IMR-90 (cell line): ENCODE measurements around the gene SPNS2. TPM values are rescaled to one million over a fixed set of nuclear protein-coding genes. Genes with fewer than 3 reads are reported as not detected.

Experiments used
- ATAC-seq: fragments of 200-7000 bp; cut with Tn5 transposase; 2 replicates; pipeline ENCODE4 v1.9.1; 2020; ENCODE audit warnings: low read depth, mild to moderate bottlenecking, moderate library complexity
- BruUV-seq: library from RNA; stranded (reverse); fragments of 400-500 nt; replicated peaks from 2 replicates; lab custom pipeline; 2021; lab: Mats Ljungman, UMichigan
- CTCF ChIA-PET: fragments of 300-600 bp; formaldehyde crosslinking; extraction: SDS; loops from one replicate; lab custom pipeline; 2021; ENCODE audit warnings: antibody characterized with exemption; lab: Yijun Ruan, JAX
- POLR2A ChIA-PET: fragments of 300-600 bp; sonication (Branson Sonifier 250); formaldehyde crosslinking; loops from one replicate; lab custom pipeline; 2022; ENCODE audit warnings: antibody characterized with exemption; ENCODE audit not compliant: unreplicated experiment; lab: Charles Lee
- DNase-seq: peaks from one replicate; pipeline ENCODE4 v3.0.0; 2013
- H2AFZ ChIP-seq: replicated peaks from 2 replicates; pipeline ENCODE3; 2013; ENCODE audit warnings: low read length, mild to moderate bottlenecking; ENCODE audit not compliant: poor library complexity
- H2AK5ac ChIP-seq: 2 replicates; pipeline ENCODE4 v1.6.1; 2013; ENCODE audit warnings: low read depth, low read length, inconsistent platforms
- H2AK9ac ChIP-seq: replicated peaks from 2 replicates; pipeline ENCODE3; 2013; ENCODE audit warnings: mild to moderate bottlenecking, low read depth, low read length, moderate library complexity; ENCODE audit not compliant: poor library complexity
- H2BK120ac ChIP-seq: 2 replicates; pipeline ENCODE4 v1.6.1; 2013; ENCODE audit warnings: low read depth, low read length, inconsistent platforms
- H2BK15ac ChIP-seq: 3 replicates; pipeline ENCODE4 v1.6.1; 2013; ENCODE audit warnings: low read depth, low read length, inconsistent platforms
- H2BK20ac ChIP-seq: 2 replicates; pipeline ENCODE4 v1.6.1; 2013; ENCODE audit warnings: low read depth, mild to moderate bottlenecking, inconsistent platforms, low read length, moderate library complexity
- H2BK5ac ChIP-seq: 2 replicates; pipeline ENCODE4 v1.6.1; 2013; ENCODE audit warnings: mild to moderate bottlenecking, low read depth, low read length, inconsistent platforms; ENCODE audit not compliant: poor library complexity, severe bottlenecking
- H3K14ac ChIP-seq: replicated peaks from 2 replicates; pipeline ENCODE4 v1.6.1; 2013; ENCODE audit warnings: low read depth, low read length, inconsistent platforms
- H3K18ac ChIP-seq: 2 replicates; pipeline ENCODE4 v1.6.1; 2013; ENCODE audit warnings: low read depth, low read length, control low read depth
- H3K23ac ChIP-seq: 2 replicates; pipeline ENCODE4 v1.6.1; 2013; ENCODE audit warnings: low read depth, low read length, inconsistent platforms
- H3K27ac ChIP-seq: 2 replicates; pipeline ENCODE4 v1.5.1; 2013; ENCODE audit warnings: mild to moderate bottlenecking, control low read depth, low read length; ENCODE audit not compliant: insufficient read depth
- H3K27me3 ChIP-seq: 2 replicates; pipeline ENCODE4 v1.6.1; 2013; ENCODE audit warnings: low read length; ENCODE audit not compliant: control insufficient read depth, insufficient read depth
- H3K36me3 ChIP-seq: 2 replicates; pipeline ENCODE4 v1.6.1; 2013; ENCODE audit warnings: low read length, mixed read lengths; ENCODE audit not compliant: control insufficient read depth, insufficient read depth
- H3K4ac ChIP-seq: 2 replicates; pipeline ENCODE4 v1.6.1; 2013; ENCODE audit warnings: low read depth, low read length, inconsistent platforms
- H3K4me1 ChIP-seq: 2 replicates; pipeline ENCODE4 v1.6.1; 2013; ENCODE audit warnings: low read length, mixed read lengths; ENCODE audit not compliant: control insufficient read depth, insufficient read depth
- H3K4me2 ChIP-seq: 2 replicates; pipeline ENCODE4 v1.6.1; 2013; ENCODE audit warnings: low read depth, mild to moderate bottlenecking, control low read depth, low read length, moderate library complexity
- H3K4me3 ChIP-seq: 2 replicates; pipeline ENCODE4 v1.5.1; 2013; ENCODE audit warnings: low read depth, mild to moderate bottlenecking, control low read depth, low read length, moderate library complexity; ENCODE audit not compliant: insufficient read depth
- H3K56ac ChIP-seq: 2 replicates; pipeline ENCODE4 v1.6.1; 2013; ENCODE audit warnings: low read length, inconsistent platforms; ENCODE audit not compliant: insufficient read depth; ENCODE audit errors: extremely low read depth
- H3K79me1 ChIP-seq, 2 experiments: 2 replicates each; pipeline ENCODE4 v1.6.1; 2013; ENCODE audit warnings: low read length in 2 of 2, inconsistent platforms in 1 of 2, low read depth in 1 of 2
- H3K9ac ChIP-seq: 2 replicates; pipeline ENCODE4 v1.6.1; 2013; ENCODE audit warnings: low read depth, low read length, control low read depth
- H3K9me1 ChIP-seq: 2 replicates; pipeline ENCODE4 v1.6.1; 2013; ENCODE audit warnings: low read length, inconsistent platforms; ENCODE audit not compliant: insufficient read depth
- H3K9me3 ChIP-seq: 2 replicates; pipeline ENCODE4 v1.6.1; 2013; ENCODE audit warnings: low read length; ENCODE audit not compliant: control insufficient read depth, insufficient read depth
- H4K20me1 ChIP-seq: 2 replicates; pipeline ENCODE4 v1.6.1; 2013; ENCODE audit warnings: low read length, inconsistent platforms; ENCODE audit not compliant: insufficient read depth
- H4K5ac ChIP-seq: 2 replicates; pipeline ENCODE4 v1.6.1; 2013; ENCODE audit warnings: mild to moderate bottlenecking, low read depth, low read length, control low read depth
- H4K8ac ChIP-seq, 2 experiments: 2 replicates each; pipeline ENCODE4 v1.6.1; 2013; ENCODE audit warnings: low read depth in 2 of 2, low read length in 2 of 2, control low read depth in 1 of 2, inconsistent platforms in 1 of 2
- H4K91ac ChIP-seq: 2 replicates; pipeline ENCODE4 v1.6.1; 2013; ENCODE audit warnings: low read depth, low read length, inconsistent platforms; ENCODE audit not compliant: insufficient read depth
- BHLHE40 ChIP-seq: fragments of 150-350 bp; IDR thresholded peaks from 2 replicates; pipeline ENCODE4 v1.6.1; 2016; ENCODE audit warnings: mild to moderate bottlenecking, low read depth, low read length
- CEBPB ChIP-seq: IDR thresholded peaks from 2 replicates; pipeline ENCODE4 v1.6.1; 2012; ENCODE audit warnings: low read depth, low read length, improper control_type of control experiment
- CTCF ChIP-seq: conservative IDR thresholded peaks from 2 replicates; pipeline ENCODE4 v1.5.1; 2012; ENCODE audit warnings: mild to moderate bottlenecking, low read depth, low read length, improper control_type of control experiment
- ELK1 ChIP-seq: fragments of 150-350 bp; IDR thresholded peaks from 2 replicates; pipeline ENCODE4 v1.6.1; 2016; ENCODE audit warnings: low read depth, mild to moderate bottlenecking, low read length, moderate library complexity, borderline replicate concordance
- FOS ChIP-seq: fragments of 150-350 bp; IDR thresholded peaks from 2 replicates; pipeline ENCODE4 v1.6.1; 2016; ENCODE audit warnings: low read depth, low read length
- NFE2L2 ChIP-seq: fragments of 150-350 bp; IDR thresholded peaks from 2 replicates; pipeline ENCODE4 v1.6.1; 2016; ENCODE audit warnings: low read depth, mild to moderate bottlenecking, low read length
- POLR2A ChIP-seq: IDR thresholded peaks from 2 replicates; pipeline ENCODE4 v1.6.1; 2012; ENCODE audit warnings: mild to moderate bottlenecking, low read depth, low read length
- SMC3 ChIP-seq: fragments of 150-350 bp; IDR thresholded peaks from 2 replicates; pipeline ENCODE4 v1.6.1; 2016; ENCODE audit warnings: low read depth, mild to moderate bottlenecking, antibody characterized with exemption, low read length, moderate library complexity
- USF2 ChIP-seq: fragments of 150-350 bp; IDR thresholded peaks from 2 replicates; pipeline ENCODE4 v1.6.1; 2017; ENCODE audit warnings: mild to moderate bottlenecking, antibody characterized with exemption, low read length, low read depth
- WGBS, 2 experiments: methylation state at CpG; one replicate each; pipeline versions ENCODE4 v1.1.5 to v1.1.7; 2013; ENCODE audit warnings: missing lambda C conversion rate in 2 of 2; ENCODE audit not compliant: insufficient read length in 1 of 2; ENCODE audit errors: extremely low coverage in 2 of 2; 5-methylcytosine and 5-hydroxymethylcytosine counted together
- dilution Hi-C: fragments of 300-500 bp; cut with HindIII; formaldehyde crosslinking; loops from one replicate; pipeline ENCODE4 v1.14.3; 2018; ENCODE audit warnings: low sequenced_read_pairs; ENCODE audit not compliant: unreplicated experiment
- in situ Hi-C: fragments of 300-500 bp; cut with MboI; formaldehyde crosslinking; loops from 3 replicates; pipeline ENCODE4 v1.14.3; 2019; ENCODE audit warnings: low sequenced_read_pairs, inconsistent platforms, mixed read lengths
- intact Hi-C: fragments of 100-400 bp; cut with micrococcal nuclease; formaldehyde crosslinking; loops from 2 replicates; pipeline ENCODE4 v1.10.0; 2022
- polyA plus RNA-seq, 3 experiments: library from polyadenylated mRNA; depleted of rRNA; stranded (reverse); fragments of >200 nt; gene quantifications; 2 replicates each; pipeline ENCODE4 v1.2.3, GENCODE V29; 2012; ENCODE audit warnings: low replicate concordance in 1 of 3
- total RNA-seq: library from RNA; depleted of rRNA; stranded (reverse); fragments of >200 nt; gene quantifications from 2 replicates; pipeline ENCODE4 v1.2.3, GENCODE V29; 2012

Gene SPNS2
- total and polyA plus RNA-seq, 2 of the 4 experiments (the other 2 are of a cell fraction) = under 0.01 TPM; not detected in 1

DNA sequence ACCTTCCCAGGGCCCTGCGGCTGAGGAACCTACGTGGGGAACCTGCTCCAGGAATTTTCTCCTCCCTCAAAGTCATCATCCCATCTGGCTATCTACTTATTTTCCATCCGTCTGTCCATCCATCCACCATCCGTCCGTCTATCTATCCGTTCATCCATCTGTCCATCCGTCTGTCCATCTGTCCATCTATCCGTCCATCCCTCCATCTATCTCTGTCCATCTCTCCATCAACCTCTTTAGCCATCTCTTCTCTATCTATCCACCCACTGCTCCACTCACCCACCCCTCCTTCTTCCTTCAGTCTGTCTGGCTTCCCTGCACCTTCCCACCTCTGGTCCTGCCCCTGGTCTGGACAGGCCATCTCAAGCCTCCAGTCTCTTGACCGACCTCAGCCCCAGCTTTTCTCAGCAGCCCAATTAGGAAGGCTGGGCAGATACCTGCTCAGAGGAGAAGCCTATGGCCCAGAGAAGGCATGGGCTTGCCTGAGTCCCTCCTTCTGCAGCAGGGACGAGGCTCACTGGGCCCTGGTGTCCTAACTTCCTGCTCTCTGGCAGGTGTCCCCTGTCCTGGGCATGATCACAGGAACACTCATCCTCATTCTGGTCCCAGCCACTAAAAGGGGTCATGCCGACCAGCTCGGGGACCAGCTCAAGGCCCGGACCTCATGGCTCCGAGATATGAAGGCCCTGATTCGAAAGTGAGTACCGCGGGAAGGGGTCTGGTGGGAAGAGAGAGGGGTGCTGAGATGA, 33.5 kb downstream of the SPNS2 start:
- Histone ChIP-seq H2AK5ac (no peak overlapping the region), H3K9me1 (no peaks in the 10 kb centered on the region), H2BK5ac (no peak overlapping the region), H2AK9ac (no peak overlapping the region), H3K36me3 (no peaks in the 10 kb centered on the region), H3K14ac (no peak overlapping the region), H3K4me3 (no peak overlapping the region), H3K9me3 (no peaks in the 10 kb centered on the region), H3K4ac (no peak overlapping the region), H2BK120ac (no peak overlapping the region), H3K56ac (no peak overlapping the region), H3K4me2 (no peak overlapping the region), H3K4me1 (peaks cover 3% of the 10 kb centered on the region; the same call in 1 of the 2 replicates), H2BK15ac (no peak overlapping the region), H3K9ac (no peak overlapping the region), H3K18ac (no peak overlapping the region), H3K27ac (no peak overlapping the region), H2AFZ (no peak overlapping the region), H4K5ac (no peak overlapping the region), H4K8ac (no peak overlapping the region), H4K20me1 (no peaks in the 10 kb centered on the region; the same call in 1 of the 2 replicates), H3K79me1 (no peaks in the 10 kb centered on the region), H4K91ac (no peak overlapping the region), H2BK20ac (no peak overlapping the region), H3K23ac (no peak overlapping the region), H3K27me3 (peaks cover 18% of the 10 kb centered on the region)
- dilution Hi-C loops (no loop called here), intact Hi-C loops (no loop called here), in situ Hi-C loops (no loop called here)
- ChIA-PET POLR2A (no interaction called here), CTCF (no interaction called here)
- BruUV-seq = no TSS peak
- ATAC-seq (no peak), DNase-seq (no peak)
- 95% methylated on average over 8 of the region's 17 CpGs; no CpG with 5 or more reads in 1 of the 2 experiments for WGBS, 2 experiments
- TF ChIP-seq BHLHE40 = no peak
- TF ChIP-seq ELK1 = no peak
- no peak for TF ChIP-seq POLR2A
- TF ChIP-seq FOS = no peak
- no peak for TF ChIP-seq USF2
- TF ChIP-seq CTCF = no peak
- no peak for TF ChIP-seq SMC3
- TF ChIP-seq NFE2L2 = no peak
- TF ChIP-seq CEBPB = no peak
